Heart left ventricle (tissue), 16 donors: ENCODE results near the gene OR6Q1. TPM values are rescaled to one million over a fixed set of nuclear protein-coding genes. Genes with fewer than 3 reads are reported as not detected.
A peak's percentile ranks its signal among the peaks of the same experiment; 100 is the strongest.

ENCODE experiments used
- ATAC-seq, 4 donors: fragments of 200-7000 bp; cut with Tn5 transposase; one replicate each; pipeline ENCODE4 v1.9.1; 2020 to 2022; ENCODE audit warnings: moderate library complexity in 4 of 4, mild to moderate bottlenecking in 3 of 4, moderate number of reproducible peaks in 1 of 4
- DNase-seq, 5 donors: peaks; one replicate each; pipeline ENCODE4 v3.0.0-alpha.2; 2020
- H3K27ac ChIP-seq, 12 donors: fragments of 200-600 bp; sonication (generic) in 4 of 12; one replicate each; pipeline versions ENCODE4 v1.5.0 to v1.8.0; 2016 to 2022; ENCODE audit warnings: mild to moderate bottlenecking in 2 of 12
- H3K27me3 ChIP-seq, 9 donors: fragments of 200-600 bp; sonication (generic) in 2 of 9; one replicate each; pipeline versions ENCODE4 v1.5.1 to v1.8.0; 2016 to 2022; ENCODE audit warnings: mild to moderate bottlenecking in 3 of 9
- H3K36me3 ChIP-seq, 9 donors: fragments of 200-600 bp; sonication (generic) in 2 of 9; one replicate each; pipeline versions ENCODE4 v1.5.0 to v1.8.0; 2018 to 2022; ENCODE audit warnings: mild to moderate bottlenecking in 2 of 9
- H3K4me1 ChIP-seq, 12 donors: fragments of 200-600 bp; sonication (generic) in 4 of 12; one replicate each; pipeline versions ENCODE4 v1.5.0 to v1.8.0; 2016 to 2022; ENCODE audit warnings: mild to moderate bottlenecking in 3 of 12
- H3K4me3 ChIP-seq, 12 donors: fragments of 200-600 bp; sonication (generic) in 4 of 12; one replicate each; pipeline versions ENCODE4 v1.5.0 to v1.8.0; 2017 to 2022; ENCODE audit warnings: mild to moderate bottlenecking in 9 of 12, moderate library complexity in 4 of 12
- H3K9me3 ChIP-seq, 12 donors: fragments of 200-600 bp; sonication (generic) in 4 of 12; one replicate each; pipeline versions ENCODE4 v1.5.0 to v1.8.0; 2016 to 2022; ENCODE audit warnings: mild to moderate bottlenecking in 1 of 12
- CTCF ChIP-seq, 12 donors: fragments of 200-600 bp; sonication (generic) in 4 of 12; IDR thresholded peaks; one replicate each; pipeline versions ENCODE4 v1.5.0 to v1.8.0; 2018 to 2022; ENCODE audit warnings: antibody characterized with exemption in 12 of 12, mild to moderate bottlenecking in 5 of 12
- POLR2A ChIP-seq, 2 donors: fragments of 450-650 bp; IDR thresholded peaks; one replicate each; pipeline ENCODE4 v1.6.1; 2017; ENCODE audit warnings: antibody characterized with exemption in 2 of 2, mild to moderate bottlenecking in 2 of 2, moderate library complexity in 2 of 2
- WGBS, 4 donors: extraction: QIAGEN DNeasy Blood & Tissue Kit in 2 of 4; methylation state at CpG; one replicate each; pipeline versions ENCODE4 v1.1.5 to v1.1.7; 2013 to 2018; 5-methylcytosine and 5-hydroxymethylcytosine counted together
- intact Hi-C, 10 donors: fragments of 100-400 bp; cut with DNase I; formaldehyde crosslinking; loops; one replicate each; pipeline versions ENCODE4 v1.11.1 to v1.14.2; 2022
- polyA plus RNA-seq, 2 donors: library from polyadenylated mRNA; stranded (reverse); fragments of 200-250 nt; gene quantifications; one replicate each; pipeline ENCODE4 v1.2.3, GENCODE V29; 2013
- total RNA-seq, 9 donors: library from RNA; depleted of rRNA in 2 of 9; stranded (reverse); fragments of >200 nt in 2 of 9; fragmentation: NEBNext Ultra II Directional in 3 of 9; extraction: Animal tissue kit (Norgen Biotek cat#: 25700) in 3 of 9; gene quantifications; one replicate each; pipeline versions ENCODE4 v1.1.0 to v1.2.4, GENCODE V29; 2016 to 2023
- donor health status: ischemic (EF 13 %, LVEDD 7.1; RV severe dilation, severe dysfunction).
- donor health status: healthy with polysubstance abuse.
- donor health status: DM: no; HTN: yes; CAD: no.
- donor health status: DM: no; HTN: no; CAD: no.
- donor health status: ischemic (EF 25% LVEDD 6.9; RV normal size, moderate dysfunction).
- donor health status: ischemic (EF 25% LVEDD 5.7; RV mildly dilated, moderate dysfunction).
- donor health status: healthy.
- donor health status: DM: yes; HTN: yes; CAD: no.
- donor health status: ischemic (EF 35%, LVEDD 5.7; RV mildly dilated, moderate dysfunction).
- donor health status: nonischemic (EF 11% LVEDD 7.7; RV severe dilation, severe dysfunction).
- donor health status: DM: yes; HTN: yes; CAD: no.
- donor health status: PGD.
- donor health status: ischemic (EF 29% LVEDD 5.4; RV normal size, mild dysfunction).
- donor health status: nonischemic (EF 23%, LVEDD 6.1; RV moderate dilation, normal function).

Gene OR6Q1
- total and polyA plus RNA-seq, 11 donors: not detected

- intact Hi-C loops: loop anchor here in 2 of 10 donors (10.0 kb wide), 2 partner anchors 253 to 257 kb away; no protein-coding TSS in a partner anchor
- H3K36me3 ChIP-seq: no peaks in the 10 kb centered on the region
- no peak overlapping the region for H3K4me3 ChIP-seq
- H3K9me3 ChIP-seq: peaks cover 0 to under 1% (median 0%) of the 10 kb centered on the region in 12 donors
- WGBS, 4 donors: 78 to 82% (median 81%) methylated on average over 4 of the region's 4 CpGs
- ATAC-seq (no peak), DNase-seq (no peak)
- peaks cover 0 to 43% (median 24%) of the 10 kb centered on the region in 12 donors for H3K4me1 ChIP-seq
- H3K27me3 ChIP-seq: no peaks in the 10 kb centered on the region
- H3K27ac ChIP-seq: peak overlapping the region in 1 of 12 donors; percentile 57
- TF ChIP-seq CTCF (IDR thresholded peaks at IDR 0.05): no peak
- TF ChIP-seq POLR2A (IDR thresholded peaks at IDR 0.05): no peak
These were observed 3.4 kb upstream of the OR6Q1 start for GRCh38 chr11:58027341-58027740.

- no peaks in the 10 kb centered on the region for H3K27me3 ChIP-seq
- ATAC-seq: peak in 1 of 4 donors; percentile 20
- intact Hi-C loops: loop anchor here in 2 of 10 donors (10.0 kb wide), 2 partner anchors 254 to 256 kb away; no protein-coding TSS in a partner anchor
- H3K27ac ChIP-seq: peak overlapping the region in 10 of 12 donors; percentile 1 to 65 (median 34)
- H3K4me1 ChIP-seq: peaks cover 0 to 31% (median 12%) of the 10 kb centered on the region in 12 donors
- no peaks in the 10 kb centered on the region for H3K36me3 ChIP-seq
- no peak for TF ChIP-seq POLR2A (IDR thresholded peaks at IDR 0.05)
- TF ChIP-seq CTCF (IDR thresholded peaks at IDR 0.05): no peak
- 43 to 56% (median 53%) methylated on average over 6 of the region's 6 CpGs for WGBS, 4 donors
- peaks cover 0 to 5% (median 0%) of the 10 kb centered on the region in 12 donors for H3K9me3 ChIP-seq
- no peak overlapping the region for H3K4me3 ChIP-seq
- DNase-seq: peak in 1 of 5 donors; percentile 24
These were observed 1.9 kb upstream of the OR6Q1 start for GRCh38 chr11:58028687-58029411.

- Histone ChIP-seq H3K36me3 (no peaks in the 10 kb centered on the region), H3K9me3 (peaks cover 0 to 19% (median 2%) of the 10 kb centered on the region in 12 donors), H3K4me1 (peaks cover 0 to 5% (median 0%) of the 10 kb centered on the region in 12 donors), H3K4me3 (no peak overlapping the region), H3K27me3 (no peaks in the 10 kb centered on the region), H3K27ac (no peak overlapping the region)
- no peak for TF ChIP-seq CTCF (IDR thresholded peaks at IDR 0.05)
- no peak for TF ChIP-seq POLR2A (IDR thresholded peaks at IDR 0.05)
- WGBS, 4 donors: 86 to 93% (median 88%) methylated on average over 2 of the region's 2 CpGs
- intact Hi-C loops: loop anchor here in 1 of 10 donors (10.0 kb wide), 1 partner anchor 250 kb away; no protein-coding TSS in a partner anchor
- ATAC-seq (no peak), DNase-seq (no peak)
These were observed 3.7 kb downstream of the OR6Q1 start for GRCh38 chr11:58034471-58034870.

GRCh38 chr11:58039589-58039988 lies 8.8 kb downstream of the OR6Q1 start:
- no peak for TF ChIP-seq POLR2A (IDR thresholded peaks at IDR 0.05)
- TF ChIP-seq CTCF (IDR thresholded peaks at IDR 0.05): no peak
- H3K27ac ChIP-seq: no peak overlapping the region
- H3K4me3 ChIP-seq: no peak overlapping the region
- DNase-seq: no peak
- intact Hi-C loops: loop anchor here in 1 of 10 donors (10.0 kb wide), 1 partner anchor 245 kb away; no protein-coding TSS in a partner anchor
- no peaks in the 10 kb centered on the region for H3K4me1 ChIP-seq
- no peaks in the 10 kb centered on the region for H3K27me3 ChIP-seq
- peaks cover 0 to 14% (median 2%) of the 10 kb centered on the region in 12 donors for H3K9me3 ChIP-seq
- no peaks in the 10 kb centered on the region for H3K36me3 ChIP-seq
- no peak for ATAC-seq
